ENCODE measurements around the gene WIPI1. TPM values are rescaled to one million over a fixed set of nuclear protein-coding genes. Genes with fewer than 3 reads are reported as not detected.

The WIPI1 gene
- total and polyA plus RNA-seq, 9 of the 15 experiments (the other 6 are each of a cell fraction or from before 2014, with no cell fraction given): 3.7 to 23.5 (median 11.8) TPM

GRCh38 chr17:68383443-68384321, 73.6 kb downstream of the WIPI1 start:
- TF ChIP-seq NKRF (IDR thresholded peaks at IDR 0.05; ENCODE audit: borderline replicate concordance) (no peak), ZNF589 (CRISPR knock-in tag; IDR thresholded peaks at IDR 0.05; ENCODE audit: low read depth) (0 out of 2 replicates have a peak, but pooled peaks have one; percentile 24)
- no TSS peak for BruUV-seq (replicated peaks)
- ATAC-seq: no peak
- ChIA-PET POLR2A (interaction anchor here (0.6 to 2.1 kb wide), 3 partner anchors 13 to 363 kb away, joined by 3 to 4 read pairs (median 3); no protein-coding TSS in a partner anchor), CTCF (ENCODE audit: low intra/inter-chr PET ratio) (no interaction called here)
- WGBS (ENCODE audit: insufficient coverage, low coverage, missing lambda C conversion rate): under 1% methylated on average over 16 of the region's 16 CpGs
- Histone ChIP-seq H3K9ac (ENCODE audit: insufficient read depth in 1 of 2, low read depth in 2 of 2, low read length in 2 of 2) (no peak overlapping the region), H3K4me1 (replicated peaks in 1 of 2; ENCODE audit: control insufficient read depth in 2 of 2, insufficient read depth in 2 of 2, low read length in 2 of 2) (no peaks in the 10 kb centered on the region), H3K27me3 (ENCODE audit: control insufficient read depth in 2 of 2, insufficient read depth in 2 of 2, low read length in 2 of 2) (peaks cover 33 to 42% of the 10 kb centered on the region in 2 experiments), H3K4me3 (no peak overlapping the region), H3K9me1 (ENCODE audit: control insufficient read depth, insufficient read depth, low read length) (peaks cover 4% of the 10 kb centered on the region), H3K36me3 (ENCODE audit: control insufficient read depth, insufficient read depth, low read length) (no peaks in the 10 kb centered on the region), H3K9me3 (replicated peaks; ENCODE audit: control insufficient read depth, insufficient read depth, low read depth, low read length) (no peaks in the 10 kb centered on the region), H3K4me2 (ENCODE audit: insufficient read depth, low read length) (no peak overlapping the region), H3K79me2 (ENCODE audit: control insufficient read depth, insufficient read depth, low read length) (no peaks in the 10 kb centered on the region), H3K27ac (ENCODE audit: extremely low read depth, low read depth, low read length) (no peak overlapping the region), H2AFZ (ENCODE audit: low read depth, low read length) (no peak overlapping the region), H4K20me1 (replicated peaks; ENCODE audit: control insufficient read depth, insufficient read depth, low read length) (no peaks in the 10 kb centered on the region)
- intact Hi-C loops (cut with micrococcal nuclease) (no loop called here), in situ Hi-C loops (cut with MboI) (no loop called here)
- DNase-seq (ENCODE audit: extremely low read depth in 1 of 4, low spot score in 3 of 4): no peak
- FAIRE-seq: no peak

All from K562 (cell line).